ENCODE results near the gene VSTM2B.
"Not testable (repeated sequence)": the region's sequence is repeated elsewhere in the genome, so short reads cannot be mapped to it uniquely, and the experiment has no call there.

VSTM2B gene

DNA sequence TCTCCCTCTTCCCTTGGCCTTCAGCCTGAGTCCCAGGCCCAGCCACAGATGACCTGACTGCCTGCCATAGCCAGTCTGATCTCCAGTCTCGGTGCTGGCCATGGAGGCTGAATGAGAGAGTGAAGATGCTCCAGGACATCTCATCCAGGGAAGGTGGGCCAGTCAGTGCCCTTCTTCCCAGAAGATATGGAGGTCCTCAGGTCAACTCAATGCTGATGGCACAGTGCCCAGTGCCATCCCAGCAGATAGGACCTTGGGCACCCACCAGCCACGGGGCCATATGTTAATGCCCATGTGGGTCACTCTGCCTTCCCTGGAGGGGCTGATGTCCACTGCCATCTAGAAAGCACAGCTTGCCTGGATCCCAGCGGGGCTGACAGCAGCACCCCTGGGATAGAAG is 7.2 kb downstream of the VSTM2B start:
- DNase-seq = no peak

GRCh38 chr19:29533578-29534544 is 8.1 kb downstream of the VSTM2B start:
- no peak for DNase-seq

DNA sequence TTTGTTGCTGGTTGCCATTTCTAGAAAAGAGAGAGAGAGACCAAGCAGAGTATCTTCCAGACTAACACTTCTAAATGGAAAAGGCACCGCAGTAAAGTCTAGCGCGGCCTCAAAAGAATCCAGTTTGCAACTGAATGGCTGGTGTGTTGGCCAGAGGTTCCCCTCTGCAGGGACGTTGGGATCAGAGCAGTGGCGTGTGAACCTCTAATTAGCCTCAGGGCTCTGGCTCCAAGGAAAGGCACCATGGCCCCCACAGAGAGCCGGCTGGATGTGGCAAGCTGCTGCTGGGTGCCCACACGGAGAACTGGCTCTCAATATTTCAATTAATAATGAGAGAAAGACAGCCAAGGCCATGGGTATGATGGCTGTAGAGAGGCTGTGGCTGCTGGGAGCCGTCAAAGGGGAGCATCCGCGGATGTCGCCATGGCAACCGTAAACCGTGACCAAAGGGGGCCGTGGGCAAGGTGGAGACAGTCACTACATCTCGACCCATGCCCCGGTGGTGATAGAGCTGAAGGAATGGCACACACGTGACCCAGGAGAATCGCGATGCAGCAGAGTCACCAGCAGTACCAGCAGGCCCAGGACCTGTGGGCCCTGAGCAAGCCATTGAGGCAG is 9.5 kb downstream of the VSTM2B start:
- no peak for DNase-seq

GRCh38 chr19:29535984-29536508 is 10.3 kb downstream of the VSTM2B start:
- DNase-seq = no peak

- no peak for DNase-seq
Observed at GRCh38 chr19:29537181-29537580, 11.4 kb downstream of the VSTM2B start.

GRCh38 chr19:29537601-29538000 is 11.8 kb downstream of the VSTM2B start:
- no peak for DNase-seq

DNA sequence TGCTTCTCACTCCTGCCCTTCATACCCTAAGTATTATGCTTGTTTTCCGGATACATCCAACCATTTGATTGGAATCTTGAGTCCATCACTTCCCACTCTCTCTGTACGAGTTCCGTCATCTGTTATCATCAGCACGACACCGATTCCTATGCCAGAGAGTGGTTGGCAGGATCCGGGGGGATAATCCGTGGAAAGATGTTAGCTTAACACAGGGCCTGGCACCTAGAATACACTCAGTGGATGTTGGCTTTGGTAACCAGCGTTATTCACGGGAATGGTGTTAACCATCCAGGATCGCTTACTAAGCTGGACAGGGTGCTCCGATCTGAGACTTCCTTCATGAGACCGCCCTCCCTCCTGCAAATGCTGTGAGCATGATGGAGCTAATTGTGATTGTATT is 12.4 kb downstream of the VSTM2B start:
- DNase-seq = no peak

- DNase-seq = no peak
Observed at GRCh38 chr19:29538651-29539050, 12.9 kb downstream of the VSTM2B start.

GRCh38 chr19:29539131-29539530 is 13.3 kb downstream of the VSTM2B start:
- DNase-seq = no peak

GRCh38 chr19:29539670-29540069 is 13.9 kb downstream of the VSTM2B start:
- DNase-seq = no peak

GRCh38 chr19:29540114-29540513 is 14.3 kb downstream of the VSTM2B start:
- no peak for DNase-seq

DNA sequence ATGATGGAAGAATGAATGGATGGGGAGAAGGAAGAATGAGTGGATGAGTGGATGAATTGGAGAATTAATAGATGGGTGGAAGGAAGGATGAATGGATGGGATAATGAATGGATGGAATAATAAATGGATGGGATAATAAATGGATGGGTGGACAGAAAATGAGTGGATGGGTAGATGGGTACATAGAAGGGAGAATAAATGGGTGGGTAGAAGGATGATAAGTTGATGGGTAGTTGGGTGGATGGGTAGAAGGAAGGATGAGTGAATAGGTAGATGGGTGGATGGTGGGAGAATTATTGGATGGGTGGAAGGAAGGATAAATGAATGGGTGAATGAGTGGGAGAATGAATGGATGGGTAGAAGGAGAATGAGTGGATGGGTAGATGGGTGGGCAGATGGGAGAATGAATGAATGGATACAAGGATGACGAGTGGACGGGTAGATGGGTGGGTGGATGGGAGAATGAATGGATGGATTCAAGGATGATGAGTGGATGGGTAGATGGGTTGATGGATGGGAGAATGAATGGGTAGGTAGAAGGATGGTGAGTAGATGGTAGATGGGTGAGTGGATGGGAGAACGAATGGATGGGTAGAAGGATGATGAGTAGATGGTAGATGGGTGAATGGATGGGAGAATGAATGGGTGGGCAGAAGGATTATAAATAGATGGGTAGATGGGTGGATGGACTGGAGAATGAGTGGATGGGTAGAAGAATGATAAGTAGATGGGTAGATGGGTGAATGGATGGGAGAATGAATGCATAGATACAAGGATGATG is 15.9 kb downstream of the VSTM2B start:
- no peak for DNase-seq

GRCh38 chr19:29542327-29542726 is 16.5 kb downstream of the VSTM2B start:
- DNase-seq = no peak

DNA sequence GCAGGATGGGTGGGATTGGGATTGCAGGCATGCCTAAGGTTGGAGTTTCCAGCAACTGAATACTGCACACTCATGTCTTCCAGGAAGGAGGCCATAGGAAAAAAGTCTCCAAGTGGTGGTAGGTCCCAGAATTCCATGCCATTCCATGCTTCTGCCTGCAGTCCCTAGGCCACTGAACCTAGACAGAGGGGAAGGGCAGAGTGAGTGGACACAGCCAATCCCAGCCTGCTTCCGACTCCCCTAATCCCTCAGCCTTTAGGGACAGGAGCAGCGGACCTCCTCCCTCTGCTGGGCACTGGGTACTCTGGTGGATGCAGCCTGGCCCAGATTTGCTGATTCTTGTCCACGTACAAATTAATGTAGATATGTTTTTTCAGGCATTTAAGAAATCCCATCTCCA is 17.0 kb downstream of the VSTM2B start:
- no peak for DNase-seq

DNA sequence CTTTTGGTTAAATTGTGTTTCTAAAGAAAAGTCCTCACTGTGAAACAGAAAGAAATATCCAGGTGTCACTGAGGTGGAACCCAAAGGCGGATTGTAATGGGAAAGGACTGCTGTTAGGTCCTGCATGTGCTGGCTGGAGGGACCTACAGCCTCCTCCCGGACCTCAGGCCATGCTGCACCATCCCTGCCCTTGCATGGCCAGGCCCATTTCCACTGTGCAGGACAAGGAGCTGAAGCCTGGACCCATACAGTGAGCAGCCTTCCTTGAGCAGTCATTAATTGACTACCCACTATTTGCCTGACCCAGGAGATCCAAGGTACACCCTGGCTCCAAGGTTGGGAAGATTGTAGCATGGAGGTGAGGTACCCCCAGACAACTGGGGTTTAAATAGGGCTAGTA is 17.6 kb downstream of the VSTM2B start:
- no peak for DNase-seq

- no peak for DNase-seq
Observed at GRCh38 chr19:29544656-29545360, 19.0 kb downstream of the VSTM2B start.

DNA sequence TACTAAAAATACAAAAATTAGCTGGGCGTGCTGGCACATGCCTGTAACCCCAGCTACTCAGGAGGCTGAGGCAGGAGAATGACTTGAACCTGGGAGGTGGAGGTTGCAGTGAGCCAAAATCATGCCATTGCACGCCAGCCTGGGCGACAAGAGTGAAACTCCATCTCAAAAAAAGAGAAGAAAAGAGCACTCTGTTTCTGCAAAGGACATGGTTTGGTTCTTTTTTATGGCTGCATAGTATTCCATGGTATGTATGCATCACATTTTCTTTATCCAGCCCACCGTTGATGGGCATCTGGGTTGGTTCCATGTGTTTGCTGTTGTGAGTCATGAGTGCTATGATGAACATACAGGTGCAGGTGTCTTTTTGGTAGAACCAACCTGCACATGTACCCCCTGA is 19.7 kb downstream of the VSTM2B start:
- DNase-seq = not testable (repeated sequence)

GRCh38 chr19:29545866-29546582 is 20.2 kb downstream of the VSTM2B start:
- DNase-seq = no peak

- DNase-seq = peak; percentile 21
Observed at GRCh38 chr19:29546583-29547190, 20.9 kb downstream of the VSTM2B start.

- no peak for DNase-seq
Observed at GRCh38 chr19:29547361-29547960, 21.7 kb downstream of the VSTM2B start.

DNA sequence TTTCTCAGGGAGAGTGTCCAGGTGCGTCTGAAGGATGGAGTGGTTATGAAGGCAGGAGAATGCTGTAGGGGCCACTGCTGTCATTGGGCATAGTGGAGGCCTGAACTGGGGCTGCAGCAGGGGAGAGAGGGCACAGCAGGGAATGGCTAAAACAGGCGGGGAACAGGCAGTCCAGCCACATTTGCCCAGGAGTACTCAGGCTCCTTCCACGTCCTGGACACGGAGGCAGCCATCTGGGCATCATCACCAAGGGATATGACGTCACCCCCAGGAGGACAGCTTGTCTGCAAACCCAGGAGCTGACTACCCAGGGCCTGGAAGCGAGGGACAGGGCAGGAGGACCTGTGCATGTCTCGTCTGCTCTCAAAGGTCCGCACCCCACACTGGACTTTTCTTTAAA is 22.2 kb downstream of the VSTM2B start:
- DNase-seq = no peak

Measured in activated CD4-positive, CD25-positive, alpha-beta regulatory T cell treated with anti-CD3 and anti-CD28 coated beads, Interleukin-2, amount 50 U/mL, for 72 hours (primary cell).